ENCODE results near the gene MGMT. TPM values are rescaled to one million over a fixed set of nuclear protein-coding genes. Genes with fewer than 3 reads are reported as not detected.

Gene MGMT
- total RNA-seq, 2 donors from 2014 or later = 28.6 to 33.7 TPM

- Mint-ChIP-seq H3K4me3 (no peak overlapping the region), H3K9me3 (peaks cover 7% of the 10 kb centered on the region), H3K36me3 (ENCODE audit: low read depth) (peaks cover 17% of the 10 kb centered on the region), H3K4me1 (peaks cover 9% of the 10 kb centered on the region), H3K27me3 (ENCODE audit: insufficient read depth) (no peaks in the 10 kb centered on the region), H3K27ac (no peak overlapping the region)
- Histone ChIP-seq H3K36me3 (ENCODE audit: control insufficient read depth, insufficient read depth, low read length) (no peaks in the 10 kb centered on the region), H3K9ac (ENCODE audit: extremely low read depth, low read length, poor library complexity, severe bottlenecking) (no peak overlapping the region), H3K9me3 (ENCODE audit: control insufficient read depth, low read length) (peaks cover 10% of the 10 kb centered on the region), H3K27ac (ENCODE audit: low read depth, low read length) (no peak overlapping the region), H3K27me3 (ENCODE audit: control insufficient read depth, insufficient read depth, low read length, poor library complexity, severe bottlenecking) (no peaks in the 10 kb centered on the region), H3K4me3 (ENCODE audit: low read length) (no peak overlapping the region), H3K4me1 (ENCODE audit: control insufficient read depth, insufficient read depth, low read length) (no peaks in the 10 kb centered on the region)
- DNase-seq = peak; percentile 34
- TF ChIP-seq CTCF (conservative IDR thresholded peaks at IDR 0.05) = no peak
- 96 to 100% methylated on average over 11 to 14 of the region's 14 CpGs for WGBS, 2 experiments (ENCODE audit: insufficient coverage in 1 of 2, insufficient read length in 1 of 2)
These were observed 250.9 kb downstream of the MGMT start for GRCh38 chr10:129717816-129718547.

DNA sequence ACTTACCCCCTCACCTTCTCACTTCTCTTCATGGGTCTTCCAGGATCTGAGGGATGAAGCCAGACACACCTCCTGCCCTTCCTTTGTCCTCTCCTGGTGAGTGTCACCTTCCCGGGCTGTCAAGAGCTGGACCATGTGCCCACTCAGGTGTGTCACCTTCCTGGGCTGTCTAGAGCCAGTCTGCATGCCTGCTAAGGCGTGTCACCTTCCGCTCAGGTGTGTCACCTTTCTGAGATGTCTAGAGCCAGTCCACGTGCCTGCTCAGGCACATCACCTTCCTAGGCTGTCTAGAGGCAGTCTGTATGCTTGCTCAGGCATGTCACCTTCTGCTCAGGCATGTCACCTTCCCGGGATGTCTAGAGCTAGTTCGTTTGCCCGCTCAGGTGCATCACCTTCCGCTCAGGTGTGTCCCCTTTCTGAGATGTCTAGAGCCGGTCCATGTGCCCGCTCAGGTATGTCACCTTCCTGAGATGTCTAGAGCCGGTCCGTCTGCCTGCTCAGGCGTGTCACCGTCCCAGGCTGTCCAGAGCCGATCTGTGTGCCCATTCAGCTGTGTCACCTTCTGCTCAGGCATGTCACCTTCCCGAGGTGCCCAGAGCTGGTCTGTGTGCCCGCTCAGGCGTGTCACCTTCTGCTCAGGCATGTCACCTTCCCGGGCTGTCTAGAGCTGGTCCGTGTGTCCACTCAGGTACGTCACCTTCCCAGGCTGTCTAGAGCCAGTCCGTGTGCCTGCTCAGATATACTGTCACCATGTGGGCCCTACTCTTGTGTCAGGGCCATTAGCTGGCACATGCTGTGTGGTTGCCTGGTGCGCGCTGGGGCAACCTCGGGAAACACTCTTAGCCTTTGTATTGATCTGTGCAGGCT, 251.7 kb downstream of the MGMT start:
- Mint-ChIP-seq H3K27ac (no peak overlapping the region), H3K9me3 (peaks cover 9% of the 10 kb centered on the region), H3K4me1 (peaks cover 7% of the 10 kb centered on the region), H3K27me3 (ENCODE audit: insufficient read depth) (no peaks in the 10 kb centered on the region), H3K4me3 (no peak overlapping the region), H3K36me3 (ENCODE audit: low read depth) (peaks cover 20% of the 10 kb centered on the region)
- Histone ChIP-seq H3K27me3 (ENCODE audit: control insufficient read depth, insufficient read depth, low read length, poor library complexity, severe bottlenecking) (no peaks in the 10 kb centered on the region), H3K27ac (ENCODE audit: low read depth, low read length) (no peak overlapping the region), H3K4me3 (ENCODE audit: low read length) (no peak overlapping the region), H3K9me3 (ENCODE audit: control insufficient read depth, low read length) (peaks cover 10% of the 10 kb centered on the region), H3K4me1 (ENCODE audit: control insufficient read depth, insufficient read depth, low read length) (no peaks in the 10 kb centered on the region), H3K9ac (ENCODE audit: extremely low read depth, low read length, poor library complexity, severe bottlenecking) (no peak overlapping the region), H3K36me3 (ENCODE audit: control insufficient read depth, insufficient read depth, low read length) (no peaks in the 10 kb centered on the region)
- DNase-seq = peak; percentile 39
- WGBS, 2 experiments (ENCODE audit: insufficient coverage in 1 of 2, insufficient read length in 1 of 2) = 92 to 96% methylated on average over 25 of the region's 25 CpGs
- no peak for TF ChIP-seq CTCF (conservative IDR thresholded peaks at IDR 0.05)

- no peak overlapping the region for H3K27ac ChIP-seq (ENCODE audit: low read depth, low read length)
- 91 to 99% methylated on average over 7 to 9 of the region's 9 CpGs for WGBS, 2 experiments (ENCODE audit: insufficient coverage in 1 of 2, insufficient read length in 1 of 2)
- H3K27ac Mint-ChIP-seq = no peak overlapping the region
- no peak overlapping the region for H3K4me3 Mint-ChIP-seq
- no peaks in the 10 kb centered on the region for H3K27me3 Mint-ChIP-seq (ENCODE audit: insufficient read depth)
- TF ChIP-seq CTCF (conservative IDR thresholded peaks at IDR 0.05) = no peak
- no peaks in the 10 kb centered on the region for H3K4me1 ChIP-seq (ENCODE audit: control insufficient read depth, insufficient read depth, low read length)
- H3K36me3 Mint-ChIP-seq (ENCODE audit: low read depth) = peaks cover 20% of the 10 kb centered on the region
- no peaks in the 10 kb centered on the region for H3K36me3 ChIP-seq (ENCODE audit: control insufficient read depth, insufficient read depth, low read length)
- peaks cover 9% of the 10 kb centered on the region for H3K9me3 Mint-ChIP-seq
- peak; percentile 24 for DNase-seq
- H3K9ac ChIP-seq (ENCODE audit: extremely low read depth, low read length, poor library complexity, severe bottlenecking) = no peak overlapping the region
- no peaks in the 10 kb centered on the region for H3K27me3 ChIP-seq (ENCODE audit: control insufficient read depth, insufficient read depth, low read length, poor library complexity, severe bottlenecking)
- H3K4me3 ChIP-seq (ENCODE audit: low read length) = no peak overlapping the region
- H3K4me1 Mint-ChIP-seq = peaks cover 7% of the 10 kb centered on the region
- peaks cover 10% of the 10 kb centered on the region for H3K9me3 ChIP-seq (ENCODE audit: control insufficient read depth, low read length)
These were observed 252.3 kb downstream of the MGMT start for GRCh38 chr10:129719415-129719739.

All from endodermal cell (in vitro differentiated cells).